Jurkat, Clone E6-1 (cell line): ENCODE data around the gene RCAN1.

ENCODE experiments used
- DNase-seq: peaks from one replicate; pipeline ENCODE4 v3.0.0-alpha.2; 2011; ENCODE audit warnings: low read depth, low spot score
- H3K4me3 ChIP-seq: 2 replicates; pipeline ENCODE4 v1.5.1; 2011; ENCODE audit warnings: mild to moderate bottlenecking, low read length, control low read depth, moderate library complexity

Gene RCAN1

DNA sequence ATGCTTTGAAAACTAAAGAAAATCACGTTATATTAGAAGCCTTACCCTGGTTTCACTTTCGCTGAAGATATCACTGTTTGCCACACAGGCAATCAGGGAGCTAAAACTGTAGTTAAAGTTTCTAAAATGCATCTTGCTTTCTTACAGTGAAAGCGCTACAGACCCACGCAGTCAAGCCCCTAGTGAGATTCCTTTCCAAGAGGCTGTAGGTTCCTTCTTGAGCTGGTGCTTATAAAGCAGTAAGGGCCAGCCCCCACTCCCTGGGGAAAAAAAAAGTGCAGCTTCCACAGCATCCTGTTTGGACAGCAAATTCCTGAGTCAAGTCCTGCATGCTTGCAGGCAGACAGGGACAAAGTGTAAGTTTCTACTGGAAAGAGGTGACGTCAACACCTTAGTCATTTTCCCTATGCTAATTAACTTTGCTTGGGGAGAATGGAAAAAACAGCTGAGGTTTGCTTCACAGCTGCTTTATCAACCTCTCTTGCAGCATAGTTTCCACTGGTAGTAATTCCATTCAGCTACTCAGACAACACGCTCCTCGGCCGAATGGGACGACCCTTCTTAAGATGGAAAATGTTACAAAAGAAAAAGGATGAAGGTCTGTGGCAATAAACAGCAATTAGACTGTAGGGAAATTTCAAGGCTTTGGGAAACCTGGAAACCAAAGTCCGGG lies 88.2 kb downstream of the RCAN1 start:
- no peak for DNase-seq

DNA sequence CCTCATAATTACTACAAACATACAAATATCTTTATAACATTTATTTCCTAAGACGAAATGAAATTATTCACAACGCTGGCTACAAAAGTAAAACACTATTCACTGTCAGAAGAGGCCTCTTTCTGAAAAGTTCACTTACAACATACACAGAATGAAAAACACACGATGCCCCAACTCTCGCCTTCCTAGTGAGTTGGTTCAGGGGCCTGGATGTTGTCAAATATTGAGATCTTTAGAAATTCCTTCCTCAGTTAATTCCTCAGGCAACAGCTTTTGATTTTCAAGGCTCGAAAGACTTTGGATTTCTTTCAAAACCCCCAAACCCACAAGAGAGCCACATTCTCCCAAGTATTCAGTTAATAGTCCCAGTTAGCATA lies 88.7 kb downstream of the RCAN1 start:
- DNase-seq = no peak
- H3K4me3 ChIP-seq = no peak overlapping the region

More for the DNA sequence above, 88.2 kb downstream of the RCAN1 start:
- H3K4me3 ChIP-seq = no peak overlapping the region

DNA sequence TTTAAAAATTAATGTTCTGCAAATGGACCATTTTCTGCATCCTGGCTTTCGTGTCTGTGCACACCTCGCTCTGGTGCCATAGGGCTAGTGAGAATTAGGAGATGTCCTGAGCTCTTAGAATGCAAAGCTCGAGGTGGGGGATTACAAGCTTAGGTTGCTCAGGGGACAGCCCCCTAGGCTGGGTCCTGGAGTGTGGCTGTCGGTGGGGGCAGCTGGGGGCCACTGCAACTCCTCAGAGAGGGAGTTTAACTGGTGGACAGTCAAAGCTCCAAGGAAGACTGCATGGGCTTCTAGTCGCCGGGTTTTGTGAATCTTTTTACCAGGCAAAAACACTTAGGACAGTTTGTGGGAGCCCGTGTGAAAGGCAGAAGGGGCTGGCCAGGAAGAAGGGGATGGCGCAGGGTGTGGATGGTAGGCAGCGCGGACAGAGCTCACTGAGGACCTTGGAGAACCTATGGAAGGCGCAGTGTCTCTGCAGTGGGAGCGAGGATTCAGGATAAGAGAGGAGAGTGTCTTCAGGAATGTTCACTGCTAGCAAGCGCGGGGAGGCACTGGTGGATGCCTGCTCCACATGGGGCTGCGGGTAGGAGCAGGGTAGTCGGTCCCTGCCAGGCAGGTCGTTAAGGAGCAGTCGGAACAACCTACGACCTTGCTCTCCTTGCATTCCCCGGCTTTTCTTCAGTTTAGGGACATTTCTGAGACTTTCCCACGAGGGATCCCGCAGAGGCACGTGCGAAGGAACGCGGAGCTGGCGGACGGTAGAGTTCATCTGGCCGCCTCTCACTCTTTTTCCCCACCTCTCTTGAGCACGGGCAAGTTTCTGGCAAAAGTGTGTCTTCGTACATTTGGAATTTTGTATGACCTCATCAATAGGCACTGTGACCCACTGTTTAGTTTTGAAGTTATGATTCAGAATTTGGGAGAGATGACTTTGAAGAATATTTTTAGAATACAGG lies 90.0 kb downstream of the RCAN1 start:
- no peak for DNase-seq
- H3K4me3 ChIP-seq = no peak overlapping the region

DNA sequence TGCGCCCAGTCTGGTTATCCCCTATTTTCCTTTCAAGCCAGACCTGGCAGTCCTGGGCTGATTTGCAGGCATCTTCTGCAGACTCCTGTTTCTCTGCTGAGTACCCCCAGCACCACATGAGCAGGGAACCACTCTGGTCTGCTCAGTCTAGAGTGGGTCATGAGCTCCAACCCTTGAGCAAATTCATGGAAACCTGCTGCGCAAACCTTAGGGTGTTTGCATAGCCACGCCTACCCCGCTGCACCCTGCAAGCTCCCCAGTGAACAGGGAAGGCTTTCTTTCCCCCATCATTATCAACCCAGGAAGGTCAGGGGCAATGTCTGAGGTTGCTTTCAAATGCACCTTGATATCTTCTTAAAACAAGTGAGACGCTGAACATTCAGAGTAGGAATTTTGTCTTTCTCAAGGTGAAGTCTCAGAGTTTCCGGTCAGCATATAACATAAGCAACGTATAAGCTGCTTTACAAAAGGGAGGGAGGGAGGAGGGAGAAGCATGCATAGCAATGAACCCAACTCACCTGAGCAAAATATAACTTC lies 91.8 kb downstream of the RCAN1 start:
- no peak overlapping the region for H3K4me3 ChIP-seq
- DNase-seq = no peak

DNA sequence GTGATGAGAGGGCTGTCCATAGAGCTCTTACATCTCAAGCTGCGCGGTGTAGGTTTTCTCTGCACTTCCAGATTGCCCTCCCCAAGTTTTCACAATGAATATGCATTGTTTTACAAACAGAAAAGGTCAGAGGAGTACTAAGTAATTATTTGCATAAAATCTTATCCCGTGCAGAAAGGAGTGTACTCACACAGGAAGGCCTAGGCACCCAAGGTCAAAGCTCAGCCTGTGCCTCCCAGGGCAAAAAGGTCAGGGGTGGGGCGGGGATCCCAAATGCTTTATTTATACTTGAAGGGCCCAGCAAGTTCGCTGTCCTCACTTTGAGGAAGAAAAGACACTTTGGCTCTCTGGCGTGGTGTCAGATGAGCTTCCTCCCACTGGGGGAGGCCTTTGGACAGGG lies 92.6 kb downstream of the RCAN1 start:
- no peak for DNase-seq
- no peak overlapping the region for H3K4me3 ChIP-seq

DNA sequence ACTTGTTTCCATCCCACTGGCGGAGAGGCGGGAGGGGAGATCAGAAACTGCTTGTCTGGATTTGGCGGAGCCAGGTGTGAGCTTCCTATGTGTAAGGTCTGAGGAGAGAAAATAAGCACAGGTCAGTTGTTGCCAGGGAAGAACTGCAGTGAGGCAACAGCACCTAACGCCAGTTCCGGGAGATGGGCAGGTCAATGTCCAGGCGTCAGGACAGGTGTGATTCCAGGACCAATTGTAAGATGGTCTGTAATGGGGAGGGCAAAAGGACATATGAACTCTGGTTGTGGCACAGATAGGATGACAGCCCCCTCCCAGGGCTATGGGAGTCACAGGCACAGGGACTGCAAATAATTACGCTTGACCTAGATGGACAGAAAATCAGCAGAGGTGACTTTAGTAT lies 93.4 kb downstream of the RCAN1 start:
- DNase-seq = no peak
- H3K4me3 ChIP-seq = no peak overlapping the region

DNA sequence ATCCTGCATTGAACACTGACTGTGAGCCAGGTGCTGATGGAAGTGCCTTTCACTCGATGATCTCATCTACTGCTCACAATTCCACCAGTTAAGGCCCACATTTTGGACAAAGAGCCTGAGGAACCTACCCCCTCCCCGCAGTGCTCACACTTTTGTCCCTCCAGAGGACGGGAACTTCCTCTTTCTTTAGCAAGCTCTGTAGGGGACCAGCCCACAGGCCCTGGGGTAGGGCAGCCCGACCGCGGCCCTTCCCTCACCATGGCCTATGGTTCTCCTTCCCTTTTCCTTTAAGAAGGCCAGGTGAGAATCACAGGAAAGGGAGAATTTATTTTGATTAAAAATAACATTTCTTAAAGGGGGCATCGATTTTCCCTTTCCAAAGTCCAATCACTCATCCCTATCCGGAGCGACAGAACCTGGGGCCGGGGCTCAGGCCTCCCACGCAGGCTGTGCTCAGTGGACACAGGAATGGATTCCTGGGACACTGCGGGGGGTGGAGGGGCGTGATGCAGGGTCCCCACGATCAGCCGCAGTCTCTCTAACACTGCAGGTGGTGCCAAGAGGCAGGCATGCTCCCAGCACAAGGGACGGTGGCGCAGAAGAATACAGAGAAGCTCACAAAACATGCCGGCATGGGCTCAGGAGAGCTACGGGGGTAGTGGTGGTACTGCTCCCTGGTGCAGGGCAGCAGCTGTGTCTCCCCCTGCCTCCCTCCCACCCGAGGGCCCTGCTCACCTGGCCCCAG lies 94.0 kb downstream of the RCAN1 start:
- DNase-seq = no peak

DNA sequence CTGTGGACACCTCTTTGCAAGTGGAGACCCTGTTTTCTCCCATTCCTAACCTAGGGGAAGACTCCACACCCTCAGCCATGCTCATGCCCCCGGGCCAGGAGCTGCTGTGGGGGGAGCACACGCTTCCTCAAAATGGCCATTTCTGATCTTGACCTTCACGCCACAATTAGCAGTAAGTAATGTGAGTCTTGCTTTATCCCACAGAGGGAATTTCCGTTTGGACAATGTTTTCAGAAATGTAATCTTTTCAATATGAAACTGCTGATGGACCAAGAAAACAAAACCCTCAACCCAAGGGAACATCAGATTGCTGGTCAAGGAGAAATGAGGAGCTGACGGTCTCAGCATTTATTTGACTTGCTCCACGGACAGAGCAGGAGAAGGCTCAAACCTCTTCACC lies 94.6 kb downstream of the RCAN1 start:
- no peak for DNase-seq
- H3K4me3 ChIP-seq = no peak overlapping the region

More for the DNA sequence above, 94.0 kb downstream of the RCAN1 start:
- H3K4me3 ChIP-seq = no peak overlapping the region

DNA sequence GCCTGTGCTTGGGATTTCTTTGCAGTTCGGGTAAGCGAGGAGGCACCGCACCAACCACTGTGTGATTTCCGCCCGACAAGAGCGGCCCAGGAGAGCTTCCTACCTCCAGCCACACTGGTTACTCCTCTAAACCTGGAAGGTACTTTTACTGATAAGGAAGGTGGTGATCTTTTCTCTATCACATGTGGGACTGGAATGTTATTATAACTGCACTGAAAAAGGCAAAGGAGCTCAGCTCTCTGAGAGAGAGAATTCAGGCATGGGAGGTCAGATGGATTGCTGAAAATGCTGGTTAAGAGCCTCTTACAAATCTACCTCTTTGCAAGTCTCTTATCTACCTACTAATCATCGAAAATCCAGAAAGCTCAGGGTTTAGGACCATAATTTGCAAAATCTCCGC lies 95.2 kb downstream of the RCAN1 start:
- DNase-seq = no peak

DNA sequence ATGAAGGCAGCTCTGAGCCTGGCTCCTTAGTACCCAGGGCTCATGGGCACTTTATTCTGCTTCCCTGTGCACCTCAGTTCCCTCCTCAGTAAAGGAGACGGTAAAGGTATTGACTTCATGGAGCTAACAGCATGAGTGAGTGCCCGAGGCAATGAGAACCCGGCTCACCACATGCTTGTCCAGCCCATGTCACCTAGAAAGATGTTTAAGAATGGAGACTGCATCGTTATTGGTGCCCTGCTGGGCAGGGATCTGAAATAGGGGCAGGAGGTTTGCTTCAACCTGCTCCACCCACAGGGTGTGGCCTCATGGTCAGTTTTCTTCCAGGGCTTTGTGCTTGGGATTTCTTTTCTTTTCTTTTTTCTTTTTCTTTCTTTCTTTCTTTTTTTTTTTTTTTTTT lies 95.9 kb downstream of the RCAN1 start:
- DNase-seq = no peak
- H3K4me3 ChIP-seq = no peak overlapping the region

More for the DNA sequence above, 95.2 kb downstream of the RCAN1 start:
- H3K4me3 ChIP-seq = no peak overlapping the region

DNA sequence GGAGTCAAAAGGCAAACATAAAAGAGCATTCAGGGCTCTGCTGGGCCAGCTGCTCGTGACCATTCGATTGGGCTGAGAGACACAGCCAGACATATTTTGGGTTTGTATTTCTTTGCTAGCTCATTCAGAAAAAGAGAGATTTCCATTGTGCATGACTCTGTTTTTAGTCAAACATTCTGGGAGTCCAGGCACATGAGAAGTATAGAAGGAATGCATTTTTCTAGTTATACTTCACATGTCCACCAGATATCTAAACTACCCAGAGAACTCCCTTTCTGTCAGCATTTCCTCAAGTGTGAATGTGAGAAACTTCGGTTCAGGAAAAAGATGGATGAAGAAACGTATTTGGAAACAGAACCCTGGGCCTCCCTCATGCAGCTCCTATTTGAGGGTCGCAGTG lies 96.6 kb downstream of the RCAN1 start:
- no peak for DNase-seq
- no peak overlapping the region for H3K4me3 ChIP-seq

DNA sequence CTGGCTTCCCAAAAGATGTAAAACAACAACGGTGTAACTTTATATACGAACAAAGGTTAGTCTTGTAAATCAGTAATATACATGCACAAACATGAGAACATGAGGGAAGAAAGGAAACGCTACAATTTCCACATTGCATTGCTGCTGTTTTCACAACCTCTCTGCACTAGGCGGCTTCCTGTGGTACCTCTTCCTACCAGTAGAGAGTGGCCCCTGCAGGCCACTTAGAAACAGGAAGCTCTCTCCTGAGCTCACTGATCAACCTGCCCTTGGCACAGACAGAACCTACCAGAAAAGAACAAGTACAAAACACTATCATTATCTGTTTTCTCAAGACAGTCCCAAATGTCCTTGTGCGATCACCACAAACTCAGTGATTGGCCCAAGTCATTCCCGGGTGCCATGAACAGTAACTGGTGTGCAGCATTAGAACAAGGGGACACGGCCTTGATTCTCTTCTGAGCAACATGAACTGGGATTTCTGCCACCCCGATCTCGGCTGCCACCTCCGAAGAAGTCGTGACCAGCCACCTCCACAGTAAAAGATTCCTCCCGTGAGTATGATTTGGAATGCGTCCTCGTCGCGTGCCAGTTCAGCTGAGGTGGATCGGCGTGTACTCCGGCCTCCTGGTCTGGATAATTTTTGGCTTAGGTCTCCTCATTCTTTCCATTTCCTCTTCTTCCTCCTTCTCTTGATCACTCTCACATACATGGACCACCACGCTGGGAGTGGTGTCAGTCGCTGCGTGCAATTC lies 97.2 kb downstream of the RCAN1 start:
- no peak overlapping the region for H3K4me3 ChIP-seq
- peak; percentile 35 for DNase-seq

DNA sequence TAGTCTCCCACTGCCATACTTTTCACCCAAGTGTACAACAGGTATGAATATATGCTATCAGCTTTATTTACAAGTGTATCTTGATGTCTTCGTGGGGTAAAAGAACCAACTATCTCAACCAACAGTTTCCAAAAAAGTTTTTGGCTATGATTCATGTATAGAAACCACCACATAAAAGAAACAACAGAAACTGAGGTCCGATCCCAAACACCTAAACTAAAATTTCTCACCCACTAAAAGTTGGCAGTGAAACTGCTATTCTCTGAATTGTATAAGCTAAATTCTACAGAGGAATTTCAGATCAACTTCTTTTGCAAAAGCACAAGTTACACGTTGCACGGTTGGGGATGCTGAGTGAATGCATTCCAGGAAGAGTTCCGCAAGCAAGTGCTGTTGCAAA lies 97.9 kb downstream of the RCAN1 start:
- DNase-seq = no peak

DNA sequence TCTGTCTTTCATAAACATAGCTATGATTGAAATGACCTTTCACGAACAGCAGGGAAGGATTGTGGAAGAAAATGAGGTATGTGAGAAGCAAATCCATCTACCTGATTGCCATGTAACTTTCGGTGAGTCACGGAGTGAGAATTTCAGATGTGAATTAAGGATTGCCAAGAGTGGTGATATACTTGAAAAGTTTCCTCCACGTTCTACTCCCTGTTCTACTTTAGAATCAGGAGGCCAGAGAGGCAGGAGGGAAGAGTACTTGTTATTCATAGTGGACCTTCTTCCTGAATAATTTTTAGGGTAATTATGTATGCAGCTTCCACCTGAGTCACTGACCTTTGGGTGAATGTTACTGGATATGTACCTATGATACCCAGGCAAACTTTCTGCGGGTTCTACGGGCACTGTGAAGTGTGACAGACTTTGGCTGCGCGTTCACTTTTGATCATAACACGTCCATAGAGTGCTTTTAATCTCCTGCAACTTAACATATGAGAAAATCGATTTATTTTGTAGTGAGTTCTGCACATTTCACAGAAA lies 100.3 kb downstream of the RCAN1 start:
- no peak overlapping the region for H3K4me3 ChIP-seq
- DNase-seq = no peak

More for the DNA sequence above, 97.9 kb downstream of the RCAN1 start:
- H3K4me3 ChIP-seq = no peak overlapping the region

DNA sequence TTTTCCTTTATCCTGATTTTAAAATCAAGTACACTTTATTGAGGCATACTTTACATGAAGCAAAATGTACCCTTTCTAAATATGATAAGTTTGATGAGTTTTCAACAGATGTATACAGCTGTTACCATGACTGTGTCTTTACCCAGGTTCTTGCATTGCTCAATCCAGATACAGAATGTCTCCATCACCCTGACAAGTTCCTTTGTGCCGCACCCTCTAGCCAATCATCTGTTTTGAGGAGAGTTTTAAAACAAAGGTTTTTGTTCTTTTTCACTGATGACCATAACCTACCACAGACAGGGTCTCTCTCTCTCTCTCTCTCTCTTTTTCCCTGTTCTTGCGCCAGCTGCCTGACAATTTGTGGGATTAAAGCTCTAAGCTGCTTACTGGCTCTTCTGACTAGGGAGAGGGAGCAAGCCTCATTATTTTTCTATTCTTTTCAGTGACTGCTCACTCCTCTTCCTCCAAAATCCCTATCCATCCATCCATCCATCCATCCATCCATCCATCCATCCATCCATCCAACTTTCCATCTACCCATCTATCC lies 101.7 kb downstream of the RCAN1 start:
- DNase-seq = no peak
- H3K4me3 ChIP-seq = no peak overlapping the region

DNA sequence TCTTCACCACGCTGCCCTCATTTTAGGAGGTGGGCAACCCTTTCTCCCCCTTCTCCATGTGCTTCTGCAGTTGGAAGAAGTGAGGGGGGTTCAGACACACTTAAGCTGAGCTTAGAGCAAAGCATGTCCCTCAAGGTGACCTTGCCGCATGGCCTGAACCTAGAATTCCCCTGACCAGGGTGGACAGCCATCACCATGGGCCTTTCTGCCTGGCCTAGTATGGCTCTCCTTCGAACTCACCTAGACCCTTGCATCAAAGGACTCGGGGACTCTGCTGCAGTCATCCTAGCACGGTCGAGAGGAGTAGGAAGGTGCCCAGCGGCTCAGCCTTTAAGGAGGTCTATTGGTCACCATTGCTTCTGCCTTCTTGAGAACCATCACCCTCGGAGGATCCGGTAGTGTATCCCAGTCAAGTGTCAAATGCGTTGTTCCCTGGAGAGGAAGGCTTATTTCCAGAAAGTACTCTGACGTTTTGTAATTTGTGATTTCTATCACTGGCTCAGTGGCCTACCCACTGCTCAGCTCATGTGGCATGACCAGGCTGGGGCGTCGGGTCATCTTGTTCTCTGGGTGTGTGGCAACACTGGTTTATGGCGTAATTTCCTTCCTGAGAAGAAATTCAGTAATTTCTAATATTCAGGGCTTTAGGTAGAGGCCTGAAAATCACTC lies 103.0 kb downstream of the RCAN1 start, which contains the start of gene KCNE1:
TSS of gene KCNE1 (minus strand) at position 424 of the 669 bp plus-strand sequence. CDS start 62,576 bp downstream, outside the sequence.
- H3K4me3 ChIP-seq = no peak within 1 kb of the TSS
- no peak for DNase-seq

DNA sequence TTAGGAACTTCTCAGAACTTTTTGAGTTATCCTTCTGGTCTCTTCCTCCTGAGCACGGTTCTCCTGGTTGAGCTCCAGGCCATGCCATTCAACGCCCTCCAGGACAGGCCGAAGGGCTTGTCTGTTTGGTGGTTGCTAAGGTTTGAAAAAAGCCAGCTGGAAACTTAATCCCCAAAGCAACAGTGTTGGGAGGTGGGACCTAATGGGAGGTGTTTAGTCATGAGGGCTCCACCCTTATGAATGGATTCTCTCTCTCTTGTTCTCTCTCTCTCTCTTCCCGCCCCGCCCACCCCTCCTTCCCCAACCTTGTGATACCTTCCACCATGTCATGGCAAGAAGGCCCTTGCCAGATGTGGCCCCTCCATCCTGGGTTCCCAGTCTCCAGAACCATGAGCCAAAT lies 103.7 kb downstream of the RCAN1 start:
- no peak for DNase-seq

More for the DNA sequence above, 103.7 kb downstream of the RCAN1 start:
- H3K4me3 ChIP-seq = no peak overlapping the region
